Brain microvascular endothelial cell (primary cell): ENCODE data around the gene BICD1.

Experiments
- DNase-seq: peaks from one replicate; pipeline ENCODE4 v3.0.0-alpha.2; 2020
- H3K27ac ChIP-seq: fragments of 250-450 bp; sonication (Bioruptor Pico); 2 replicates; pipeline ENCODE4 v1.5.1; 2020; ENCODE audit warnings: mild to moderate bottlenecking, moderate library complexity
- H3K27me3 ChIP-seq: fragments of 250-450 bp; sonication (Bioruptor Pico); replicated peaks from 2 replicates; pipeline ENCODE4 v1.5.1; 2020; ENCODE audit warnings: mild to moderate bottlenecking
- H3K36me3 ChIP-seq: fragments of 250-450 bp; sonication (Bioruptor Pico); replicated peaks from 2 replicates; pipeline ENCODE4 v1.5.1; 2020; ENCODE audit warnings: mild to moderate bottlenecking
- H3K4me3 ChIP-seq: 2 replicates; pipeline ENCODE4 v1.5.1; 2011; ENCODE audit warnings: low read depth, mild to moderate bottlenecking, control low read depth, low read length, moderate library complexity
- in situ Hi-C: cut with HindIII; loops from 2 replicates; pipeline ENCODE4 v1.10.0; 2017; ENCODE audit warnings: low sequenced_read_pairs, low pct_ligation_motif_present
- TF ChIP-seq, protein P1 (sequence below): IDR thresholded peaks from 2 replicates; pipeline ENCODE4 v1.5.1; 2011; ENCODE audit warnings: low read depth, mild to moderate bottlenecking, moderate library complexity, low read length, control low read depth, inconsistent platforms; ENCODE audit errors: missing control alignments

Gene BICD1

DNA sequence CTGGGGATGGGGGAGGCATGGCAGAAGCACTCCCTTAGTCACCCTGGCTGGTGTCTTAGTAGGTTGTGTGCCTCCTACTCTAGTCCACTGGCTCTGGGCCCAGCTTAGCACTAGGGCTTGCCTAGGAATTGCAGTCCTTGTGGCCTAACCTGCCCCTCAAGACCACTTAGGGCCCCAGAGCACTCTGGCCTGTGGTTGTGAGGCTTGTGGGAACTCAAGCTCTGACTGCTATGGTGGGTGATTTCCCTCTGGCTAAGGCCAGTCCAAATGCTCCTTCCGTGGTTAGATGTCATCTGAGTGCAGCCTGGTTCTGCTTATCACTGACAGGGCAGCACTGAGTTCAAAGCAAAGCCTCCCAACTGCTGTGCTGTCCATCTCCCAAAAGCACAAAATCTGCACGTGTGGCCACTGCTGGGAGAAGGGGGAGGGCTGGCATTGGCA, 312.9 kb downstream of the BICD1 start:
- DNase-seq = peak; percentile 10

DNA sequence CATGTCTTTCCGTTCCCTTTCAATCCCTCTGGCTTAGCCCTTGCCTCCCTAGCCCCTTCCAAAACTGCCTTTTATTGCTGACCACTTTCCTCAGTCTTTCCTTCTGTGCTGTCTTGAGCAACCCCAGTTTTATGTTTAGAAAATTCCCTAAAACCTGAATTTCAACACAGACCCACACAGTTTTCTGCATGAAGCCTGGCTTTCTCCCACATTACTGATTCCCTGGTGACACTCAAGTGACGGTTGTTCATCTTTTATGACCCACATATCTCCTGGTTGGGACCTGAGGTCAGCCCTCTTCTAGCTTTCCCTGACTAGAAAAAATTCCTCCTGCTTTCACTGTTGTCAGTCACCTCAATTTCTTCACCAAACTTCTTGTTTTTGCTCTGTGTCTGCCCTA, 313.7 kb downstream of the BICD1 start:
- Histone ChIP-seq H3K27me3 (no peaks in the 10 kb centered on the region), H3K4me3 (no peak overlapping the region), H3K27ac (no peak overlapping the region), H3K36me3 (no peaks in the 10 kb centered on the region)
- in situ Hi-C loops = no loop called here
- no peak for DNase-seq
- TF ChIP-seq, protein P1, sequence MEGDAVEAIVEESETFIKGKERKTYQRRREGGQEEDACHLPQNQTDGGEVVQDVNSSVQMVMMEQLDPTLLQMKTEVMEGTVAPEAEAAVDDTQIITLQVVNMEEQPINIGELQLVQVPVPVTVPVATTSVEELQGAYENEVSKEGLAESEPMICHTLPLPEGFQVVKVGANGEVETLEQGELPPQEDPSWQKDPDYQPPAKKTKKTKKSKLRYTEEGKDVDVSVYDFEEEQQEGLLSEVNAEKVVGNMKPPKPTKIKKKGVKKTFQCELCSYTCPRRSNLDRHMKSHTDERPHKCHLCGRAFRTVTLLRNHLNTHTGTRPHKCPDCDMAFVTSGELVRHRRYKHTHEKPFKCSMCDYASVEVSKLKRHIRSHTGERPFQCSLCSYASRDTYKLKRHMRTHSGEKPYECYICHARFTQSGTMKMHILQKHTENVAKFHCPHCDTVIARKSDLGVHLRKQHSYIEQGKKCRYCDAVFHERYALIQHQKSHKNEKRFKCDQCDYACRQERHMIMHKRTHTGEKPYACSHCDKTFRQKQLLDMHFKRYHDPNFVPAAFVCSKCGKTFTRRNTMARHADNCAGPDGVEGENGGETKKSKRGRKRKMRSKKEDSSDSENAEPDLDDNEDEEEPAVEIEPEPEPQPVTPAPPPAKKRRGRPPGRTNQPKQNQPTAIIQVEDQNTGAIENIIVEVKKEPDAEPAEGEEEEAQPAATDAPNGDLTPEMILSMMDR = no peak

More for the DNA sequence above, 312.9 kb downstream of the BICD1 start:
- Histone ChIP-seq H3K4me3 (no peak overlapping the region), H3K27me3 (no peaks in the 10 kb centered on the region), H3K36me3 (no peaks in the 10 kb centered on the region), H3K27ac (no peak overlapping the region)
- in situ Hi-C loops = no loop called here
- TF ChIP-seq, protein P1 = no peak

DNA sequence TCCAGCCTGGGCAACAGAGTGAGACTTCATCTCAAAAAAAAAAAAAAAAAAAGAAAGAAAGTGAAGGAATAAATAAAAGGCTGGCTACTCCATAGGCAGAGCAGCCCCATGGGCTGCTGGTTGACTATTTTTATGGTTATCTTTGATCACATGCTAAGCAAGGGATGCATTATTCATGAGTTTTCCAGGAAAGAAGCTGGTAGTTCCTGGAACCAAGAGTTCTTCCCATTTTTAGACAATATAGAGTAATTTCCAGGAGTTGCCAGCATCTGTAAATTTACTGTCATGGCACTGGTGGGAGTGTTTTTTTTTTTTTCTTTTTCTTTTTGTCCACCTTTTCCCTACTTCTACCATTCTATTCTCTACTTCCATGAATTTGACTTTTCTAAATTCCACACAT, 316.9 kb downstream of the BICD1 start:
- H3K27me3 ChIP-seq = no peaks in the 10 kb centered on the region
- H3K27ac ChIP-seq = no peak overlapping the region
- H3K4me3 ChIP-seq = no peak overlapping the region
- no peaks in the 10 kb centered on the region for H3K36me3 ChIP-seq
- in situ Hi-C loops = no loop called here
- TF ChIP-seq, protein P1 = no peak
- DNase-seq = no peak

DNA sequence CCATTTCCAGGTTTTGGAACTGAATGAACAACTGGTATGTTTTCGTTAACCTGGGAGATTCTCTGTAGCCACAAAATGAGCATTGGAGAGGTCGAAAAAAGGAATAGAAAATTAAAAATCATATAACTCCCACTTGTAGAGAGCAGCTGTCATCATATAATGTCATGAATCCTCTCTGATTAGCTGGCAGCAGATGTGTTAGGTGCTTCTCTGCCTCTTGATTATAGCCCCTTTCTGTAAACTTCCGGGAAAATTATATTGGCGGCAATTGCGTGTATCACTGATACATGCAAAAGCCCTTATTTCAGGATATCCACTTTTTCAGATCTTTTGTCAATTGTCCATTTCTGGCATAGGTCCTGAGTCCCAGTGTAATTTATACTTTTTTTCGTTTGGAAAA, 324.4 kb downstream of the BICD1 start:
- Histone ChIP-seq H3K4me3 (no peak overlapping the region), H3K27me3 (no peaks in the 10 kb centered on the region), H3K27ac (no peak overlapping the region), H3K36me3 (no peaks in the 10 kb centered on the region)
- TF ChIP-seq, protein P1 = no peak
- in situ Hi-C loops = no loop called here
- DNase-seq = no peak
